ENCODE data around the gene CDKAL1.
"Not testable (repeated sequence)": the region's sequence is repeated elsewhere in the genome, so short reads cannot be mapped to it uniquely, and the experiment has no call there.

Gene CDKAL1

GRCh38 chr6:20744911-20745557 lies 210.8 kb downstream of the CDKAL1 start:
- no peak for DNase-seq (ENCODE audit: low read depth)

- no peak for DNase-seq (ENCODE audit: low read depth)
These were observed 211.8 kb downstream of the CDKAL1 start for GRCh38 chr6:20746024-20746423.

GRCh38 chr6:20746805-20747558 lies 212.7 kb downstream of the CDKAL1 start:
- no peak for DNase-seq (ENCODE audit: low read depth)

- DNase-seq (ENCODE audit: low read depth): no peak
These were observed 213.7 kb downstream of the CDKAL1 start for GRCh38 chr6:20747991-20748390.

GRCh38 chr6:20751293-20751935 lies 217.2 kb downstream of the CDKAL1 start:
- DNase-seq (ENCODE audit: low read depth): no peak

GRCh38 chr6:20755631-20756030 lies 221.4 kb downstream of the CDKAL1 start:
- DNase-seq (ENCODE audit: low read depth): no peak

- DNase-seq (ENCODE audit: low read depth): not testable (repeated sequence)
These were observed 222.4 kb downstream of the CDKAL1 start for GRCh38 chr6:20756584-20757147.

GRCh38 chr6:20757761-20758160 lies 223.5 kb downstream of the CDKAL1 start:
- peak; percentile 22 for DNase-seq (ENCODE audit: low read depth)

- no peak for DNase-seq (ENCODE audit: low read depth)
These were observed 229.0 kb downstream of the CDKAL1 start for GRCh38 chr6:20763296-20763695.

- DNase-seq (ENCODE audit: low read depth): no peak
These were observed 235.4 kb downstream of the CDKAL1 start for GRCh38 chr6:20769631-20770030.

- no peak for DNase-seq (ENCODE audit: low read depth)
These were observed 236.5 kb downstream of the CDKAL1 start for GRCh38 chr6:20770773-20771172.

- no peak for DNase-seq (ENCODE audit: low read depth)
These were observed 237.2 kb downstream of the CDKAL1 start for GRCh38 chr6:20771409-20771808.

- no peak for DNase-seq (ENCODE audit: low read depth)
These were observed 239.6 kb downstream of the CDKAL1 start for GRCh38 chr6:20773822-20774221.

GRCh38 chr6:20775981-20776380 lies 241.7 kb downstream of the CDKAL1 start:
- no peak for DNase-seq (ENCODE audit: low read depth)

- DNase-seq (ENCODE audit: low read depth): no peak
These were observed 243.5 kb downstream of the CDKAL1 start for GRCh38 chr6:20777801-20778200.

GRCh38 chr6:20778459-20778858 lies 244.2 kb downstream of the CDKAL1 start:
- DNase-seq (ENCODE audit: low read depth): no peak

GRCh38 chr6:20778912-20779311 lies 244.7 kb downstream of the CDKAL1 start:
- no peak for DNase-seq (ENCODE audit: low read depth)

GRCh38 chr6:20789162-20789561 lies 254.9 kb downstream of the CDKAL1 start:
- no peak for DNase-seq (ENCODE audit: low read depth)

GRCh38 chr6:20790032-20790791 lies 256.0 kb downstream of the CDKAL1 start:
- no peak for DNase-seq (ENCODE audit: low read depth)

GRCh38 chr6:20791074-20791473 lies 256.8 kb downstream of the CDKAL1 start:
- DNase-seq (ENCODE audit: low read depth): no peak

- DNase-seq (ENCODE audit: low read depth): no peak
These were observed 257.7 kb downstream of the CDKAL1 start for GRCh38 chr6:20791944-20792343.

GRCh38 chr6:20793174-20793573 lies 258.9 kb downstream of the CDKAL1 start:
- no peak for DNase-seq (ENCODE audit: low read depth)

Measured in HS-5 (cell line).